GM21529 (cell line): ENCODE results near the gene ENDOU.
"Not testable (repeated sequence)": the region's sequence is repeated elsewhere in the genome, so short reads cannot be mapped to it uniquely, and the experiment has no call there.

ENCODE experiments used
- ATAC-seq: cut with Tn5 transposase; IDR thresholded peaks from one replicate; pipeline ENCODE4 v1.9.1; 2021; ENCODE audit not compliant: unreplicated experiment

The ENDOU gene

DNA sequence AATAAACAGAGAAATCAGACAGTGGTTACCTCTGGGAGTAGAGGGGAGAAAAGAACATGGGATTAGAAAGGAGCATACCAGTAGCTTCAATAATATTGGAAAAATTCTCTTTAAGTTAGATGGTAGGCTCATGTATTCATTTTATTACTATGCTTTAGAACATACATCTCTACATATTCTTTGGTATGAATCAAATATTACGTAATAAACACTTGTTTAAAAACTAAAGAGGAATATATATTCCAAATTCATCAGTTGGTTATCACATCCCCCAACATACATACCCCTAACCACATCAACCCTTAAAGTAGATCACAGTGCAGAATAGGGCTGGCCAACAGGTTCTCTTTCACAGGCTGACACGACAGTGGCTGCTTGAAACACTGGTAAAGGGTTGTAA is 25.0 kb downstream of the ENDOU start:
- no peak for ATAC-seq

DNA sequence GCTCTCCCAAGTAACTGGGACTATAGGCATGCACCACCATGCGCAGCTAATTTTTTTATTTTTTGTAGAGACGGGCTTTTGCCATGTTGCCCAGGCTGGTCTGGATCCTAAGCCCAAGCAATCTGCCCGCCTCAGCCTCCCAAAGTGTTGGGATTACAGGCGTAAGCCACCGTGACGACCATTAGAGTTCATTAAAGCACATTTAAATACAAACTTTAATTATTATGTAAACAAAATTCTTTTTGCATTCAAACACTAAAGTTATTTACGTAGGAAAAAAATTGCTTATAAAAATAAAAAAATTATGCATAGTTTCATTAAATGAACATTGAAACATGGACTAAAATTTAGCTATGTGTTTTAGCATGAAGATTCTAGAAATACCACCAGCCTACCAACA is 26.7 kb downstream of the ENDOU start:
- ATAC-seq = no peak

DNA sequence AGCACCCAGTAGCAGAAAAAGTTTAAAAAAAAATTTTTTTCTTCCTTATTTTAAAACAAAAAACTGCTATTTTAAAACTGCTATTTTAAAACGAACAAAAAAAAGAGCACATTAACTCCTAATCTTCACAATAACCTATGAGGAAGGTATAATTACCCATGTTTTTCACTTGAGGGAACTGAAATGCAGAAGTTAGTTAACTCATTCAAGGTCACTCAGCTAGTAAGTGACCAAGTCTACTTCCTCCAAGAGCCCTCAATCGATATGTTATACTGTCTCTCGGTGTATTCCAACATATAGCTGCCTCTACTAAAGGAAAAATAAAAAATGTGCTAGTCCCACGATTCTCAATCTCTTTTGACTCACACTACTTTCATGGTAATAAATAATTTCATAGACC is 27.2 kb downstream of the ENDOU start:
- no peak for ATAC-seq

DNA sequence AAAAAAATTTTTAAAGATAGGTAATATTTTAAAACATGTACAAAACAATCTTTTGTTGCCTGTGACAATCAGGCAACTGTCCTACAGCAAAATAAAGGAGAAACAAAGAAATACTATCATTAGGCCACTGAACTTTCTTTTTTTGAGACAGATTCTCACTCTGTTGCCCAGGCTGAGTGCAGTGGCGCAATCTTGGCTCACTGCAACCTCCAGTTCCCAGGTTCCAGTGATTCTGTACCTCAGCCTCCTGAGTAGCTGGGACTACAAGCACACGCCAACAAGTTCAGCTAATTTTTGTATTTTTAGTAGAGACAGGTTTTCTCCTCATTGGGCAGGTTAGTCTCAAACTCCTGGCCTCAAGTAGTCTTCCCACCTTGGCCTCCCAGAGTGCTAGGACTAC is 36.1 kb downstream of the ENDOU start:
- ATAC-seq = no peak

DNA sequence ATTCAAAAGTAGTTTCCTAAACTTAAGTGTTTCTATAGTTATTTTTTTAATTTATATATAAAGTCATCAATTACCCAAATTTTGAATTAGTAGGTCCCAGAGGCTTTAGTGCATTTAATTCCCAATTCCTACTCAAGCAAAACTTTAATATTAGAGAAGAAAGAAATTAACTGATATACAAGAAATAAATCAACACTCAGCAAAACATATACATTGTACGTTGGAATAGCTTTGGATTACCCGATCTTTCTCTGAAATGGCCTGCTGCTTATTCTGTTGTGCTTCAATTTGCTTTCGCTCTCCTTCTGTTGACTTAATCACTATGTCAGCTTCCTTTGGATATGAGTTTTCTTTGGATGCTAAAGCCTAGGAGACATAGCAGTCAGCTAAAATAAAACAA is 37.7 kb downstream of the ENDOU start:
- no peak for ATAC-seq

DNA sequence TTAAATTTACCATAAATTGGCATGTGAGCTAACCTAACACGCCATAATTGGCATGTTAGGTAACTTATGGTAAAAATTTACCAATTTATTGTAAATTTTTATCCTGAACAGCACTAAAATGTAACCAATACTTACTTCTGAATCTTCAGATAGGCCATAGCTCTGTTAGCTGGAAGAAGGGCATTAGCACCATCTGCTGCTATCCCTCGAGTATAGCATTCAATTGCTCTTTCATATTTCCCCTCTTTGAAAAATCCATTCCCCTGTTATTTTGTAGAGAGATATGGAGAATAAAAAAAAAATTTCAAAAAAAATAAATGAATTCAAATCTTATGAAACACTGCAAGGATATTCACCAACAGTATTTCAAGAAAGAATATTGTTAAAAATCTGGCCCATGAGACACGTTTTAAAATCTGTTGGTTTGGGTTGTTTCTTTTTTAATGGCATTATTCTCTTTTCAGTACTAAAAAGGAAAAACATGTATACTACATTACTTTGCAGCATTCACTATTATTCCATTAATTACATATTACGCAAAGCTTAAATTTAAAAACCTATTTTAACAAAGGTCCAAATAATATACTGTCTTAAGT is 38.5 kb downstream of the ENDOU start:
- no peak for ATAC-seq

DNA sequence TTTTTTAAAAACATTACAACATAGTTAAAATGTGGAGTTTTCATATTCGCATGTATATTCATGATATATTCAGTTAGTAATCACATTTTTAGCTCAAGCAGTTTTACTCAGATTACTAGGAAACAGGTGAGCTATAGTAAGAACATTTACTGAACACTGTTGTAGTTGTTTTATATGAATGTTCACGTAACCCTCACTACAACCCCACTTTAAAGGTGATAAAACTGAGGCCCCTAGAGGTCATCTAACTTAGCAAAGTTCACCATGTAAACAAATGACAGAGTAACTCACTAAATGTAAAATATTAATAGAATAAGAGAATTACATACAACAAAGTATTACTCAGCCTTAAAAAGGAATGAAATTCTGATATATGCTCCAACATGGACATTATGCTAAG is 45.5 kb downstream of the ENDOU start:
- no peak for ATAC-seq

DNA sequence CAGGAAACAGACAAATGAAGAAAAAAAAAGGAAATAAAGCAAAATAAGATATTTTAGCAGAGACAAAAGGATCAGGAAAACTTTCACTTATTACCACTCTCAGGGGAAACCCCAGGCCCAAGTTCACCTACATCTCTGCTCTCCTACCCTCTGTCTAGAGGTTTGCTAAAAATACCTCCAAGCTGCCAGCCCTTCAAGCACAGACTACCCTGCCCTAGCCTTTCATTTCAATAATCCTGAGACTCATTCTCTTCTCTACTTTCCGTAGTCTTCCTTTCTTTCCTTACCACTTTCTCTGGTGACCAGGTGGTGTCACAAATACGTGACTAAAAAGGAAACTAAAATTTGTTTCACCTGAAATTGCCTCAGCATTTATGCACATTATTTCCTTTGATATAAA is 53.2 kb downstream of the ENDOU start:
- no peak for ATAC-seq

DNA sequence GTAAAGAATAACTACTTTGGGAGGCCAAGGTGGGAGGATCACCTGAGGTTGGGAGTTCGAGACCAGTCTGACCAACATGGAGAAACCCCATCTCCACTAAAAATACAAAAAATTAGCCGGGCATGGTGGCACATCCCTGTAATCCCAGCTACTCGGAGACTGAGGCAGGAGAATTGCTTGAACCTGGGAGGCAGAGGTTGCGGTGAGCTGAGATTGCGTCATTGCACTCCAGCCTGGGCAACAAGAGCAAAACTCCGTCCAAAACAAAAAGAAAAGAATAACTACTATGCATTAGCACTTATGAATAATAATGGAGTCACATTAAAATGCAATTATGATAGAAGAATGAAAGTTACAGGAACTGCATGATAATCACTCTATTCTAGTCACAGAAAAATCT is 57.4 kb downstream of the ENDOU start:
- ATAC-seq = not testable (repeated sequence)
